Measurements from ENCODE around the gene RILP. TPM values are rescaled to one million over a fixed set of nuclear protein-coding genes. Genes with fewer than 3 reads are reported as not detected.
A peak's percentile ranks its signal among the peaks of the same experiment; 100 is the strongest.

Gene RILP
- total RNA-seq, 4 donors from 2014 or later = 1.5 to 13.3 (median 8.5) TPM

GRCh38 chr17:1629504-1630310 lies 20.0 kb downstream of the RILP start:
- intact Hi-C loops (cut with DNase I; ENCODE audit: low total_unique reads) = loop anchor here (5.0 kb wide), 1 partner anchor 52 kb away; no protein-coding TSS in a partner anchor

DNA sequence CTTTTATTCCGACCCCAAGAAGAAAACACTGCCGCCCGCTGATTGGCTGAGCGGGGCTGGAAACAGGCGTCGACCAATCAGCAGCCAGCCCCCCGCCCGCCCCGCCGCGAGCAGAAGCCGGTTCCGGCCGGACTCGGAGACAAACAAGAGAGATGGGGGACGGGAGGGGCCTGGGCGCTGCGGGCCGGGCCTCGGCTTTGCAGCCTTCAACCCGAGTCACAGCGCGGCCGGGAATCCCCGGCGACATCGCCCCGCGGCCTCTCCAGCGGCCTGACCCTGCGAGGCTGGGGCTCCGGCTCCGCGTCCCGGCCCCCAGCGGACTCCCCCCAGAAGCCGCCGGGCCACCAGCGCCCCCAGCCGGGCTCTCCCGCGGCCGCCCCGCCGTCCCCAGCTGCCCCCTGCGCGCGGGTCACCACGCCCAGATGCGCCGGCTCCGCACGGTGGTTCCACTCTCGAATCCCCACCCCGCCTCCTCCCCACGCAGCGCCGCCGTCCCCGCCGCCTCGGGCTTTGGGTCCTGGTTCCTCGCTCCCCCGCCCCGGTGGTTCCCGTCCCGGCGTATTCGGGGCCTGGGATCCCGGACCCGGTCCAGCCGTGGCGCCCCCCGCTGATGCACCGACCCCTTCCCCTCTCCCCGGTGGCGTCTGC lies 20.7 kb downstream of the RILP start:
- no peaks in the 10 kb centered on the region for H3K4me1 ChIP-seq
- TF ChIP-seq POLR2A (IDR thresholded peaks at IDR 0.05) (peak; percentile 16 to 48), CTCF (IDR thresholded peaks at IDR 0.05) (peak; percentile 19 to 59 (median 42))
- peak; percentile 91 to 93 for DNase-seq
- intact Hi-C loops (cut with DNase I; ENCODE audit: low total_unique reads) = loop anchor here (5.0 kb wide), 1 partner anchor 52 kb away; no protein-coding TSS in a partner anchor
- no peaks in the 10 kb centered on the region for H3K27me3 ChIP-seq
- H3K9me3 ChIP-seq = no peaks in the 10 kb centered on the region
- peak overlapping the region; percentile 85 to 88 for H3K27ac ChIP-seq
- no peaks in the 10 kb centered on the region for H3K36me3 ChIP-seq
- H3K4me3 ChIP-seq = peak overlapping the region; percentile 62 to 77

More at GRCh38 chr17:1629504-1630310, 20.0 kb downstream of the RILP start:
- Histone ChIP-seq H3K27me3 (no peaks in the 10 kb centered on the region), H3K9me3 (no peaks in the 10 kb centered on the region), H3K4me3 (peak overlapping the region; percentile 62 to 77), H3K36me3 (no peaks in the 10 kb centered on the region), H3K27ac (peak overlapping the region; percentile 85 to 88), H3K4me1 (no peaks in the 10 kb centered on the region)
- TF ChIP-seq POLR2A (IDR thresholded peaks at IDR 0.05) (no peak), CTCF (IDR thresholded peaks at IDR 0.05) (peak; percentile 38 to 50 (median 44))
- DNase-seq = no peak

GRCh38 chr17:1627982-1628855 lies 21.4 kb downstream of the RILP start, which contains the start of gene SLC43A2:
SLC43A2 (minus strand) TSS chr17:1628834; CDS start chr17:1627874, 960 bp downstream.
- Histone ChIP-seq H3K36me3 (no peaks in the 10 kb centered on the region), H3K9me3 (no peaks in the 10 kb centered on the region), H3K27me3 (no peaks in the 10 kb centered on the region), H3K4me3 (peak within 1 kb of the TSS; percentile 62 to 77), H3K4me1 (no peaks in the 10 kb centered on the region), H3K27ac (peak within 1 kb of the TSS; percentile 85 to 88)
- intact Hi-C loops (cut with DNase I; ENCODE audit: low total_unique reads) = loop anchor here (5.0 kb wide), 1 partner anchor 51 kb away; no protein-coding TSS in a partner anchor
- peak; percentile 61 to 74 for DNase-seq
- TF ChIP-seq POLR2A (IDR thresholded peaks at IDR 0.05) (peak in 1 of 2 donors; percentile 36), CTCF (IDR thresholded peaks at IDR 0.05) (no peak)

GRCh38 chr17:1627182-1627981 lies 22.3 kb downstream of the RILP start:
- intact Hi-C loops (cut with DNase I; ENCODE audit: low total_unique reads) = loop anchor here (5.0 kb wide), 1 partner anchor 50 kb away; no protein-coding TSS in a partner anchor
- H3K27ac ChIP-seq = peak overlapping the region; percentile 85 to 88
- H3K27me3 ChIP-seq = no peaks in the 10 kb centered on the region
- no peaks in the 10 kb centered on the region for H3K9me3 ChIP-seq
- H3K4me1 ChIP-seq = no peaks in the 10 kb centered on the region
- TF ChIP-seq POLR2A (IDR thresholded peaks at IDR 0.05) = no peak
- no peak for TF ChIP-seq CTCF (IDR thresholded peaks at IDR 0.05)
- DNase-seq = no peak
- H3K36me3 ChIP-seq = no peaks in the 10 kb centered on the region
- peak overlapping the region; percentile 62 to 77 for H3K4me3 ChIP-seq

All from uterus (tissue), 4 donors.